Stimulated activated CD8-positive, alpha-beta memory T cell treated with anti-CD3 and anti-CD28 coated beads, Interleukin-4, amount 100 ng/mL, for 4 hours (primary cell): ENCODE results near the gene TM7SF2.

ENCODE experiments used
- DNase-seq, 2 donors: peaks; one replicate each; pipeline ENCODE4 v3.0.0-alpha.2; 2020; ENCODE audit warnings: low read depth in 2 of 2, low spot score in 1 of 2

TM7SF2 gene

GRCh38 chr11:65111744-65112545 lies at the start of gene TM7SF2:
TSS of gene TM7SF2 (plus strand) at chr11:65111872. CDS start at chr11:65112016, 144 bp downstream.
- DNase-seq: peak; percentile 87 to 88

- DNase-seq: no peak
These were observed 48.1 kb upstream of the TM7SF2 start for GRCh38 chr11:65063532-65063931.

- DNase-seq: no peak
These were observed 46.8 kb upstream of the TM7SF2 start for GRCh38 chr11:65064847-65065240.

- no peak for DNase-seq
These were observed 45.8 kb upstream of the TM7SF2 start for GRCh38 chr11:65065851-65066250.

- DNase-seq: no peak
These were observed 45.4 kb upstream of the TM7SF2 start for GRCh38 chr11:65066315-65066714.

- DNase-seq: no peak
These were observed 44.8 kb upstream of the TM7SF2 start for GRCh38 chr11:65066805-65067291.

- DNase-seq: no peak
These were observed 44.2 kb upstream of the TM7SF2 start for GRCh38 chr11:65067446-65067845.

GRCh38 chr11:65069217-65069616 lies 42.5 kb upstream of the TM7SF2 start:
- DNase-seq: no peak

- no peak for DNase-seq
These were observed 39.6 kb upstream of the TM7SF2 start for GRCh38 chr11:65071907-65072630.

- no peak for DNase-seq
These were observed 39.1 kb upstream of the TM7SF2 start for GRCh38 chr11:65072631-65072966.

GRCh38 chr11:65077451-65077850 lies 34.2 kb upstream of the TM7SF2 start:
- no peak for DNase-seq

GRCh38 chr11:65078151-65078550 lies 33.5 kb upstream of the TM7SF2 start:
- peak; percentile 34 to 49 for DNase-seq

- DNase-seq: no peak
These were observed 32.8 kb upstream of the TM7SF2 start for GRCh38 chr11:65078786-65079342.

GRCh38 chr11:65083134-65083833 lies 28.4 kb upstream of the TM7SF2 start:
- no peak for DNase-seq

- DNase-seq: peak; percentile 93 to 96
These were observed 27.7 kb upstream of the TM7SF2 start, which contains the start of the genes CDCA5 and ZFPL1 for GRCh38 chr11:65083834-65084597. TSS of gene CDCA5 (minus strand) at chr11:65084040. CDS start at chr11:65083978, 62 bp downstream. TSS of gene ZFPL1 (plus strand) at chr11:65084222. CDS start at chr11:65084699, 477 bp downstream.

- DNase-seq: no peak
These were observed 26.9 kb upstream of the TM7SF2 start for GRCh38 chr11:65084598-65085375.

GRCh38 chr11:65085446-65085845 lies 26.2 kb upstream of the TM7SF2 start:
- no peak for DNase-seq

- no peak for DNase-seq
These were observed 24.9 kb upstream of the TM7SF2 start for GRCh38 chr11:65086809-65087208.

GRCh38 chr11:65087216-65087615 lies 24.5 kb upstream of the TM7SF2 start:
- no peak for DNase-seq

- DNase-seq: no peak
These were observed 23.8 kb upstream of the TM7SF2 start for GRCh38 chr11:65087827-65088226.
